ENCODE measurements around the gene SLC22A5. TPM values are rescaled to one million over a fixed set of nuclear protein-coding genes. Genes with fewer than 3 reads are reported as not detected.

The SLC22A5 gene
- total RNA-seq, 1 donor from 2014 or later, result 23.2 TPM

GRCh38 chr5:132365213-132365612, 4.3 kb upstream of the SLC22A5 start:
- DNase-seq (ENCODE audit: low spot score), result no peak

DNA sequence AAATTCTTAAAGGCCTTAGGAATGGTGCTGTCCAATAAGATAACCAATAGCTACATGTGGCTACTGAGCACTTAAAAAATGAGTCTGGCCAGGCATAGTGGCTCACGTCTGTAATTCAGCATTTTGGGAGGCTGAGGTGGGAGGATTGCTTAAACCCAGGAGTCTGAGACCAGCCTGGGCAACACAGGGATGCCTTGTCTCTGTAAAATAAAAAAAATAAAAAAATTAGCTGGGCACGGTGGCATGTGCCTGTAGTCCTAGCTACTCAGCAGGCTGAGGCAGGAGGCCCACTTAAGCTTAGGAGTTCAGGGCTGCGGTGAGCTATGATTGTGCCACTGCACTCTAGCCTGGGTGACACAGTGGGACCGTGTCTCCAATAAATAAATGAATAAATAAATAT, 1.3 kb upstream of the SLC22A5 start:
- DNase-seq (ENCODE audit: low spot score), result no peak

DNA sequence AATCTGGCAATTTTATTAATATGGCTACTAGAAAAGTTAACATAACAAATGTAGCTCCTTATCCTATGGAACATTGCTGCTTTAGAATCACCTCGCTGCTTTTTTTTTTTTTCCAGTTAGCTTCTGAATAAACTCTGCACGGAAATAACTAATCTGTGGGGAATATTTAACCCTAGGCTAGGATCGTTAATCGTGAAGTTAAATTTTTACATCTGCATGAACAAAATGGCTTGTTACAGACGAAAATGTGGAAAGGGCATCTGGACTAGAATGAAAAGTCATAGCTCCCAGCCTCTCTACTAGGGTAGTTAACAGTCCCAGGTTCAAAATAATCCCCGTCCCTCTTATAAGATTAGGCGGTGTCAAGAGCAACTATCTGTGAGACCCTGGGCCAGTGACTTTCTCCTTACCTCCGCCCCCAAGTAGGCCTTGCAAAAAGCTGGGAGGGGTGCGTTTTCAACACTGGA, 470 bp upstream of the SLC22A5 start:
- no peak for DNase-seq (ENCODE audit: low spot score)

- no peak for DNase-seq (ENCODE audit: low spot score)
Observed at GRCh38 chr5:132370181-132370970, 866 bp downstream of the SLC22A5 start.

GRCh38 chr5:132370971-132371602, 1.6 kb downstream of the SLC22A5 start:
- DNase-seq (ENCODE audit: low spot score), result no peak

DNA sequence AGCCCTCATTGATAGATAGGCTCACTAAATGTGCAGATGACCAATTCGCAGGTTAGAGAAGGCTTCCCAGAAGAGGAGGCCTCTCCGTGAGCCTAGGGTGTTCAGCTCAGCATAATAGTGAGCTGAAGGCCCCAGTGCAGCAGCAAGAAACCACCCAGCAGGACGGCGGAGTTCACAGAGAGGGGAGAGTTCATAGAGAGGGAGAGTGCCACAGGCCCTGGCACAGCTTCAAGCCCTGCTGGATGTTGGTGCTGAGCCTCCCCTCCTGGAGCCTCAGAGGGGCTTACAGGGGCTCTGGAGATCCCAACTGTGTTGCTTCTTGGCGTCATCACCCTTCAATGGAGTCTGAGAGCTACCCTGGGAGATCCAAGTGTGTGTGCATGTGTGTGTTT, 2.1 kb downstream of the SLC22A5 start:
- DNase-seq (ENCODE audit: low spot score), result no peak

DNA sequence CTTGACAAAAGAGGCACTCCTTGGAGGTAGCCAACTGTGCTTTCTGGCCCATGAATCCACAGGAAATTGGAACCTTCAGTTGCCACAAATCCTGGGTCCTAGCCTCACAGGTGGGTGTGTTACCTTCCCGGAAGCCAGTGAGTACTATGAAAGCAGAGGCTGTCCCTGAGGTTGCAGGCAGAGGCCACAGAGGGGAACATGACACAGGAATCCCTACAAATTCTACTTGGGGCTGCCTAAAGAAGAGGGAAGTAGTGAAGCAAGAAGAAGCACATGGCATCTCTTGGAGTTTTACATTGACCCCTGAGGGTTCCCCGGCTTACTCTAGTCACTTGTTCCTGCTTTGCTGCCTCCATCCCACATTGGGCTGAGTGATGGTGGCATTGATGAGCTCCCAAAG, 2.6 kb downstream of the SLC22A5 start:
- DNase-seq (ENCODE audit: low spot score), result no peak

DNA sequence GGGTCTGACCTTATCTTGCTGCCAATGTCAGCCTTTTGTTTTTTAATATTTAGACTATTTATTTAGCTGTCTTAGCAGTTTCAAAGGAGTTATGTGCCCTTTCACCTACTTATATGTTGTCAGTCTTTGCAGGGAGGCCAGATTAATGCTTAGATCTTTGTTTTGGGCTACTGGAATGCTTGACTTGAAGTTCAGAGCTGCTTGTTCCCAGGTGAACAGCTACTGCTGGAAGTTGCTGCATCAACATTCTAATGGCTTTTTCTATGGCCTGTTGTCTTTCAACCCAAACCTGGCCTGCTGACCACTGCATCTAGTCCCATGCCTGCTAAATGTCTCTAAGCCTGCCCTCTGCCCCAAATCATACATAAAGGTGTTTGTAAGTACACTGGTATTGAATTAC, 3.0 kb downstream of the SLC22A5 start:
- DNase-seq (ENCODE audit: low spot score), result no peak

DNA sequence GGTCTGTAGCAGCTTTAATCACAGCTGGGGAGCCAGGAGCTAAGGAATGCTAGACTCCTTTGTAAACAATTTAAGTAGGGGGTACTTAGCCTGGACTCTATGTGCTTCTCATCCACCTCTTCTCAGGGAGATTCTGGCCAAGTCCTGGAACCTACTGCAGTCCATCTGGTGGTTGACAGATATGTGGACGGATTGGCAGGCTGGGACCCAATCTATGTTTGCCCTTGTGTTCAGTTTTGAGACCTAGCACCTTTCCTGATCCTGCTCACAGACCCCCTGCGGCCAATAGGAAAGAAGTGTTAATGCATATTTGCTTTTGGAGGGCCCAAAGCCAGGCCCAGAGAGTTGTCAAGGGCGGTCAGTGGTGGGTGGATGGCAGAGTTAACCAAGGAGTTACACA, 6.4 kb downstream of the SLC22A5 start:
- no peak for DNase-seq (ENCODE audit: low spot score)

- DNase-seq (ENCODE audit: low spot score), result no peak
Observed at GRCh38 chr5:132376694-132377641, 7.5 kb downstream of the SLC22A5 start.

DNA sequence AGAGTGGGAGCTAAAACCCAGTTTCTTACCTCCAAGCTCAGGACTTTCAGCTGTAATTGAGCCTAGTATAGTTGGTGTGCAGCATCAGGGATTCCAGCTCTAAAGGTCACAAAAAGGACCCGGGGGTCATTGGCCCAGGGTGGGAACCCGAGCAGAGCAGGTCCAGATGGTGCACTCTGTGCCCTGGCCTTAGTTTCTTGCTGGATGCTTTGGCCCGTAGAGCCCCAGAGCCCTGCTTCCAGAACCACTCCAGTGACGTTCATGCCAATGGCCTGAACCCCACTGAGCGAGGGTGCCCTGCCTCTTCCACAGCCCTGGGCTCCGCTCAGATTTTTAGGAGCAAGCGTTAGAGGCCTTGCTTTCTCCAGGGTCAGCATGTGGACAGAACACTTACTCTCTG, 8.2 kb downstream of the SLC22A5 start:
- DNase-seq (ENCODE audit: low spot score), result no peak

- DNase-seq (ENCODE audit: low spot score), result no peak
Observed at GRCh38 chr5:132378580-132378979, 9.1 kb downstream of the SLC22A5 start.

GRCh38 chr5:132380047-132380446, 10.5 kb downstream of the SLC22A5 start:
- no peak for DNase-seq (ENCODE audit: low spot score)

DNA sequence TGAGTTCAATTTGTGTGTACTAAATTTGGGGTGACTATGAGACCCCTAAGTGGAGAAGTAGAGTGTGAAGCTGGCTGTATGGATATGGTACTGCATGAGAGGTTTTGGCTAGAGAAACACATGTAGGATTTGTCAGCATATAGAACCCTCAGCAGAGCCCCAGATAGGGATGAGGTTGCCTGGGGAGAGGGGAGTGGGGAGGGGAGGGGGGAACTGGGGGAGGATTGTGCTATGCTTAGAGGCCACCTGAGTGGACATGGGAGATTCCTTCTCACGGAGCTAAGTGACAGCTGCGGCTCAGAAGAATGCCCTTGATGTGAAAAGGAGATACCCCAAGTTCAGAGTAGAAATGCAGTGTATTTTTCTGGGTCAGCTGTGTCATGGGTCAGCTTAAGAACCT, 11.2 kb downstream of the SLC22A5 start:
- no peak for DNase-seq (ENCODE audit: low spot score)

DNA sequence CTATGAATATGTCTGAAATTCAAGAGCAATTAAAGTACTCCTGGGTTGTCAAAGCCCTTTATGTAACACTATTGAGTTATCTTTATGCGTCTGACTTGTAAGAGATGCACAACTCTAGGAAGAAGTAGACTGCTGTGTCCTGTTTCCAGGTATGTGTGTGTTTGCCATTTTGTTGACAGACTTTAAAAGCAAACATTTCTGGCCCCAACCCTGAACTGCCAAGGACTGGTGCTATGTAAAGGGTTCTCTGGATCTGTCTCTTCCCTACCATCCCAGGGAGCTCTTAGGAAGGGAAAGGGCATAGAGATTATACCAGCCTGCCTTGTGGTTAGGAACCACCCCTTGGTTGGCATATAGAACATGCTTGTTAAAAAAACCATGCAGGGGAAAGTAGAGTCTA, 12.1 kb downstream of the SLC22A5 start:
- no peak for DNase-seq (ENCODE audit: low spot score)

- DNase-seq (ENCODE audit: low spot score), result no peak
Observed at GRCh38 chr5:132383261-132383660, 13.8 kb downstream of the SLC22A5 start.

DNA sequence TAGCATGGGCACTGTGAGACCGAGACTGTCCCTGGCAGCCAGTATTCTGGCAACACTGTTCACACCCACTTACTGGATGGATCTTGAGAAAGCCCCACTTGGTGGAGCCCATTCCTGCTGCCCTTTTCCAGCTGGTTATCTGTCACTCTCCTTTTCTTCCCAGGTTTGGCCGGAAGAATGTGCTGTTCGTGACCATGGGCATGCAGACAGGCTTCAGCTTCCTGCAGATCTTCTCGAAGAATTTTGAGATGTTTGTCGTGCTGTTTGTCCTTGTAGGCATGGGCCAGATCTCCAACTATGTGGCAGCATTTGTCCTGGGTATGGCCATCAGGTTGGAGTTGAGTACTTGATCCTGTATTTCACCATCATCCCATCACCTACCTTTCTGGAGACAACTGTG, 14.5 kb downstream of the SLC22A5 start:
- no peak for DNase-seq (ENCODE audit: low spot score)

DNA sequence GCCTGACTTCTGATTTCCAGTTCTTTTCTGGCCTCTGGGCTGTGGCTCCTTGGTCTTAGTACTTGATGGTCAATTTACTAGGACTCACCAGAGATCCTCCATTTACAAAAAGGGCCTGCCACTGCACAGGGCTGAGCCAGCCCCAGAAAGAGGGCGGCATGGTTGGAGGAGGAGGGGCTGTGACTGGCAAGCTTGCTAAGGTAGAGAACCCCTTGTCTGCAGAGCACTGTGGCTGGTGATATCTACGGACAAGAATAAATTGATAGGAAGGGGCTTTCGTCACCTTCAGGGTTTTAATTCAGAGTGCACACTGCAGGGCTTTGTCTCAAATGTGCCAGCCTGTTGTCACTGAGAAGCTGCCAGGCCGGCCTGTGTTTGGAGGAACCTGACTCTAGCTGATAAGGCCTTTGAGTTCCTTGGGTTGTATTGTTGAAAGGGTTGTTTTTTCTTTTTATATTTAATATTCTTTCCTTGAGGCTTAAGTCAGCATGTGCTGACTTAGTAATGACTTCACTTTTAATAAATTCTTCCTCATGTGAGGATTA, 15.1 kb downstream of the SLC22A5 start:
- no peak for DNase-seq (ENCODE audit: low spot score)

GRCh38 chr5:132385326-132386105, 16.0 kb downstream of the SLC22A5 start:
- DNase-seq (ENCODE audit: low spot score), result no peak

- peak; percentile 85 for DNase-seq (ENCODE audit: low spot score)
Observed at GRCh38 chr5:132386644-132387286, 17.3 kb downstream of the SLC22A5 start.

- DNase-seq (ENCODE audit: low spot score), result peak; percentile 86
Observed at GRCh38 chr5:132387640-132388117, 18.2 kb downstream of the SLC22A5 start.
